Measurements from ENCODE around the gene MIPEP.

The MIPEP gene

DNA sequence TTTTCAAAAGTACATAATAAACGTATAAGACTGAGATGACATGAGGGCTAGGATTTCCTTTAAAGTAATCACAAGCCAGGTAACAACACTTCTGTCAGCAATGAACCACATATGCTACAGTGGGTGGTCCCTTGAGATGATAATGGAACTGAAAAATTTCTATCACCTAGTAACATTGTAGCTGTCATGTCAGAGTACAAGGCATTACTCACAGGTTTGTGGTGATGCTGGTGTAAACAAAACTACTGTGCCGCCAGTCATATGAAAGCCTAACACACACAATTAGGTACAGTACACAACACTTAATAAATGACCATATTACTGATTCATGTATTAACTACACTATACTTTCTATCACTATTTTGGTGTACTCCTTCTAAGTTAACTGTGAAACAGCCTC, 36.8 kb downstream of the MIPEP start:
- CTCF ChIA-PET, result no interaction called here
- no peak for DNase-seq
- no peak overlapping the region for H3K4me3 Mint-ChIP-seq
- no peaks in the 10 kb centered on the region for H3K9me3 Mint-ChIP-seq
- H3K27me3 Mint-ChIP-seq, result no peaks in the 10 kb centered on the region
- no peak overlapping the region for H3K27ac Mint-ChIP-seq
- no peaks in the 10 kb centered on the region for H3K36me3 Mint-ChIP-seq
- peaks cover 4% of the 10 kb centered on the region for H3K4me1 Mint-ChIP-seq

DNA sequence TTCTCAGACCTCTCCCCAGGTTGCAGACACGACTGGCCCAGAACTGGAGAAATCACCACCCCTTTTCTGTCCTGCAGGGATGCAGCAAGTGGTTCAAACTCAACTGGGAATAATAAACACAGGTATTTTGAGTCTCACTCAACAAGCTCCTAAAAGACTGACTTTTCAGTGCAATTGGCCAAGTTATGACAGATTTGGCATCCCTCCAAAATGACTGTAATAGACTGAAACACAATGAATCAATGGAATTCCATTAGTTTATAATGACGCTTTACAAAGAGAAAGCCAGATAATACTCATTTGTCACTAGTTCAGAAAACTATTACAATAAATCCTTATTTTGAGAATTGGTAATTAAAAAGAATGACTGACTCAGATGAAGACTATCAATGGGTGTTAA, 38.1 kb downstream of the MIPEP start:
- no peak overlapping the region for H3K27ac Mint-ChIP-seq
- no peaks in the 10 kb centered on the region for H3K36me3 Mint-ChIP-seq
- CTCF ChIA-PET, result no interaction called here
- H3K4me1 Mint-ChIP-seq, result peaks cover 4% of the 10 kb centered on the region
- no peaks in the 10 kb centered on the region for H3K27me3 Mint-ChIP-seq
- H3K4me3 Mint-ChIP-seq, result no peak overlapping the region
- DNase-seq, result no peak
- H3K9me3 Mint-ChIP-seq, result no peaks in the 10 kb centered on the region

- H3K36me3 Mint-ChIP-seq, result no peaks in the 10 kb centered on the region
- H3K9me3 Mint-ChIP-seq, result no peaks in the 10 kb centered on the region
- CTCF ChIA-PET, result no interaction called here
- peaks cover 4% of the 10 kb centered on the region for H3K4me1 Mint-ChIP-seq
- DNase-seq, result no peak
- no peak overlapping the region for H3K4me3 Mint-ChIP-seq
- no peak overlapping the region for H3K27ac Mint-ChIP-seq
- H3K27me3 Mint-ChIP-seq, result no peaks in the 10 kb centered on the region
Measured at GRCh38 chr13:23850134-23850533, 39.1 kb downstream of the MIPEP start.

DNA sequence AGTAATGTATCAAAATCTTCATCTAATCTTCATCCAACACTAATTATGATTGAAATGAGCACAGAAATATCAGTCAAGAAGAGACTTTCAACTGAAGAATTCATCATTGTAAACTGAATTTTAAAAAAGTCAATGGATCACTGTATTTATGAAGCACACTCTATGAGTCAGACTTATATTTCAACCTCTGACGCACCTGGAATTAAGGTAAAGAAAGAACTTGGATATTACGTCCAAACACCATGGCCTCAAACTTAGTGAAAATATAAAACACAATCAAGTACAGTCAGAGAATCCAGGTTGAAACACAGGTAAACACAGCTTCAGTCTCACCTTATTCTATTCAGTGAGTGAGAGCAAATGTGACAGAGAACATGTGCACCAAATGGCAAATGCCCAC, 39.5 kb downstream of the MIPEP start:
- DNase-seq, result no peak
- H3K36me3 Mint-ChIP-seq, result no peaks in the 10 kb centered on the region
- no peaks in the 10 kb centered on the region for H3K27me3 Mint-ChIP-seq
- H3K4me1 Mint-ChIP-seq, result peaks cover 6% of the 10 kb centered on the region
- H3K9me3 Mint-ChIP-seq, result no peaks in the 10 kb centered on the region
- H3K4me3 Mint-ChIP-seq, result no peak overlapping the region
- CTCF ChIA-PET, result no interaction called here
- no peak overlapping the region for H3K27ac Mint-ChIP-seq

- DNase-seq, result no peak
- no peak overlapping the region for H3K4me3 Mint-ChIP-seq
- CTCF ChIA-PET, result no interaction called here
- H3K27me3 Mint-ChIP-seq, result no peaks in the 10 kb centered on the region
- no peaks in the 10 kb centered on the region for H3K36me3 Mint-ChIP-seq
- H3K9me3 Mint-ChIP-seq, result no peaks in the 10 kb centered on the region
- H3K4me1 Mint-ChIP-seq, result peaks cover 13% of the 10 kb centered on the region
- H3K27ac Mint-ChIP-seq, result no peak overlapping the region
Measured at GRCh38 chr13:23848646-23849141, 40.5 kb downstream of the MIPEP start.

DNA sequence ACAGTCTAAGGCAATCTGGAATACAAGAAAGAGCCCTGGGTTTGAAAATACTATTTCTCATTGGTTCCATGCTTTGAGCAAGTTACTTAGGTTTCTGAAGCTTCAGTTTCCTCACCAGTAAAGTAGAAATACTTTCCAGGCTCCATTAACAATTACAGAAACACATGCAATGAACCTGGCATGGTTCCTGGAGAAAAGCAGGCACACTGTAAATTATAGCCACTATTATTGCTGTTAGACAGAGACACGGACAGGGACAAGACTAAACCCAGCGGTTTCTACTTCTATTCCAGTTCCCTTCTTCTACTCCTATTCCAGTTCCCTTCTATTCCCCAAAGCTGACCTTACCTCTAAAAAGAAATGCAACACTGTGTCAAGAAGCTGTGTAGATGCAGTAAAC, 41.2 kb downstream of the MIPEP start:
- Mint-ChIP-seq H3K27me3 (no peaks in the 10 kb centered on the region), H3K36me3 (no peaks in the 10 kb centered on the region), H3K9me3 (no peaks in the 10 kb centered on the region), H3K4me1 (peaks cover 16% of the 10 kb centered on the region), H3K27ac (no peak overlapping the region), H3K4me3 (no peak overlapping the region)
- CTCF ChIA-PET, result no interaction called here
- DNase-seq, result no peak

DNA sequence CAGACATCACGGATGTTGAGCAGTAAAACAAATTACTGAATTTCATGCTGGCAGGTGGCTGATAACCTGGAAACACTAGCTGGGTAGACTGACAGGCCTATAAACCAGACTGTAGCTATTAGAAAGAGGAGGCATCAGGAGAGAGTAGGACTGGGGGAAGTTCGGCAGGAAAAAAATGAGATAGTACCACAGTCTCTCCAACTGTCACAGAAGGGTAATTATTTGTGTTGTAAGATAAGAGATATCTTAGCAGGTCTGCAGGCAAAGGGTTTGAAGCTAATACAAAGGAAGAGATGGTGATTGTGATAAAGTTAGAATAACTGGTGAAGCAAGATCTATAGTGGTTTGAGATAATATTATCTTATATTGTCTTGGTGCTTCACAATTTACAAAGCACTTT, 41.7 kb downstream of the MIPEP start:
- CTCF ChIA-PET, result no interaction called here

DNA sequence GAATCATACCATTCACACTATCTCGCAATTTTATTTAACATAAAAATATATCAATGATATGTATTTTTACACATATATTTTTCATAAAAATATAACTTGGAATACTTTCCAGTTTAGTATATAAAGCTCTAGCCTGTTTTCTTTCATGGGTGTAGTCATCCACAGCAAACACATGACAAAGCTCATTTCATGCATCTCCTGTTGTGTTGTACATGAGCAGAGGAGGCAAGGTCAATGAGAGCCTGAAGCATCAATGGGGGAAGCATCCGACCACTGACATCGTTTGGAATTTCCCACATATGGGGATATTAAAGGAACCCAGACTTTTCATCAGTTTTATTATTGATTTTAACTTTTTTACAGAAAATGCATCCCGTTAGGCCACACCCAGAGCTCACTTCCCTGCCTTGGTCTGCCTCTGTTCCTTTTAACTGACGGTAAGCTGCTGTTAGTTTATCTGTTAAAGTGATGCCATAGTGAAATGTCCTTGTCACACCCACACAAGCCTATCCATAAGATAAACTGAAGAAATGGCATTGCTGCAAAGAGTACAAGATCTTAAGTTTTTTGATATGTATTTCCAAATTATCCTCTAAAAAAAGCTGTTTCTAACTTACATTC, 44.0 kb downstream of the MIPEP start:
- peaks cover 16% of the 10 kb centered on the region for H3K4me1 Mint-ChIP-seq

More for the DNA sequence above, 41.7 kb downstream of the MIPEP start:
- DNase-seq, result no peak
- Mint-ChIP-seq H3K4me3 (no peak overlapping the region), H3K36me3 (no peaks in the 10 kb centered on the region), H3K27ac (no peak overlapping the region), H3K4me1 (peaks cover 16% of the 10 kb centered on the region), H3K27me3 (no peaks in the 10 kb centered on the region), H3K9me3 (no peaks in the 10 kb centered on the region)

DNA sequence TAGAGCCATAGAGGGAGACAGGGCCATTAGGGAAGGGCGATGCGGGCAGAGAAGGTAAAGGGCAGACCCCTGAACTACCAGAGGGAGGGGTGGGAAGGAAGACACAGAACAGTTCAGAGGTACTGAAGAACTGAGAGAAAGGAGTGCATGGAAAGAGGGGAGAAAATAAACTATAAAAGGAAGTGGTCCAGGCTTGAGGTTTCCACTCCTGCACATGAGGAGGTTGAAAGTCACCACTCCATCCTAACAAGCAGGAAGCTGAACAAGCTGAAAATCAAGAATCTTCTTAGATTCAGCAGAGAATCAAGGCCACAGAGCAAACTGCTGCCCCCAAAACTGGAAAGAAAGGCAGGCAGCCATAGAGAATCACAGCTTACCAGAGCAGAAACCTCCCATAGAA, 45.1 kb downstream of the MIPEP start:
- no peak overlapping the region for H3K27ac Mint-ChIP-seq

More for the DNA sequence above, 44.0 kb downstream of the MIPEP start:
- H3K27ac Mint-ChIP-seq, result no peak overlapping the region
- H3K9me3 Mint-ChIP-seq, result no peaks in the 10 kb centered on the region
- H3K36me3 Mint-ChIP-seq, result no peaks in the 10 kb centered on the region
- CTCF ChIA-PET, result no interaction called here
- no peak overlapping the region for H3K4me3 Mint-ChIP-seq
- DNase-seq, result no peak
- H3K27me3 Mint-ChIP-seq, result no peaks in the 10 kb centered on the region

GRCh38 chr13:23843436-23843835, 45.8 kb downstream of the MIPEP start:
- DNase-seq, result no peak
- H3K27ac Mint-ChIP-seq, result no peak overlapping the region
- no peaks in the 10 kb centered on the region for H3K9me3 Mint-ChIP-seq
- peaks cover 15% of the 10 kb centered on the region for H3K4me1 Mint-ChIP-seq
- CTCF ChIA-PET, result no interaction called here
- no peaks in the 10 kb centered on the region for H3K36me3 Mint-ChIP-seq
- H3K27me3 Mint-ChIP-seq, result no peaks in the 10 kb centered on the region
- no peak overlapping the region for H3K4me3 Mint-ChIP-seq

More for the DNA sequence above, 45.1 kb downstream of the MIPEP start:
- CTCF ChIA-PET, result no interaction called here
- Mint-ChIP-seq H3K9me3 (no peaks in the 10 kb centered on the region), H3K4me3 (no peak overlapping the region), H3K4me1 (peaks cover 16% of the 10 kb centered on the region), H3K27me3 (no peaks in the 10 kb centered on the region), H3K36me3 (no peaks in the 10 kb centered on the region)
- DNase-seq, result no peak

GRCh38 chr13:23842406-23842805, 46.8 kb downstream of the MIPEP start:
- CTCF ChIA-PET, result no interaction called here
- DNase-seq, result no peak
- H3K9me3 Mint-ChIP-seq, result no peaks in the 10 kb centered on the region
- no peak overlapping the region for H3K4me3 Mint-ChIP-seq
- H3K27me3 Mint-ChIP-seq, result no peaks in the 10 kb centered on the region
- no peaks in the 10 kb centered on the region for H3K36me3 Mint-ChIP-seq
- H3K4me1 Mint-ChIP-seq, result peaks cover 12% of the 10 kb centered on the region
- no peak overlapping the region for H3K27ac Mint-ChIP-seq

- Mint-ChIP-seq H3K27me3 (no peaks in the 10 kb centered on the region), H3K9me3 (no peaks in the 10 kb centered on the region), H3K4me1 (no peaks in the 10 kb centered on the region), H3K27ac (no peak overlapping the region), H3K36me3 (no peaks in the 10 kb centered on the region), H3K4me3 (no peak overlapping the region)
- no peak for DNase-seq
- CTCF ChIA-PET, result no interaction called here
Measured at GRCh38 chr13:23833733-23834611, 55.2 kb downstream of the MIPEP start.

- H3K4me3 Mint-ChIP-seq, result no peak overlapping the region
- no peak for DNase-seq
- H3K27ac Mint-ChIP-seq, result no peak overlapping the region
- no peaks in the 10 kb centered on the region for H3K27me3 Mint-ChIP-seq
- peaks cover 13% of the 10 kb centered on the region for H3K36me3 Mint-ChIP-seq
- no peaks in the 10 kb centered on the region for H3K4me1 Mint-ChIP-seq
- peaks cover 4% of the 10 kb centered on the region for H3K9me3 Mint-ChIP-seq
- CTCF ChIA-PET, result no interaction called here
Measured at GRCh38 chr13:23828866-23829265, 60.3 kb downstream of the MIPEP start.

GRCh38 chr13:23828086-23828485, 61.1 kb downstream of the MIPEP start:
- H3K27me3 Mint-ChIP-seq, result no peaks in the 10 kb centered on the region
- H3K27ac Mint-ChIP-seq, result no peak overlapping the region
- H3K9me3 Mint-ChIP-seq, result peaks cover 4% of the 10 kb centered on the region
- DNase-seq, result no peak
- H3K36me3 Mint-ChIP-seq, result peaks cover 17% of the 10 kb centered on the region
- H3K4me3 Mint-ChIP-seq, result no peak overlapping the region
- H3K4me1 Mint-ChIP-seq, result no peaks in the 10 kb centered on the region
- CTCF ChIA-PET, result no interaction called here

DNA sequence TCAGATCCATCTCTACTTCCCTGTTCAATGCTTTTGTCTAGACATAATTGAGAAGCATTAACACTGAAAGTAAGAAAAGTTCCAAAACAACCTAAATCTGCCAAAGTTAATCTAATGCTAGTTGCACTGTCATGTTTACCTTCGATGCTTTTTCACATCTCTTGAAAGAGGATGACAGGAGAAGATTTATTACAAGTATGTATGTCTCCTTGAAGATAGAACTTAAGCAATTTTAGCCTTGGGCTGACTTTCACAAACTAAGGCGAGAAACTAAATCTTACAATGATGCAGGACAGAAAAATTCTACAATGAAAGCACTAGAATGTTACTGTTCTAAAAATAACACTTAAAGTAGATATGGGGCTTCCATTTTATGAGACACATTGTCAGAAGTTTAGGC, 64.0 kb downstream of the MIPEP start:
- no peaks in the 10 kb centered on the region for H3K27me3 Mint-ChIP-seq
- DNase-seq, result no peak
- H3K36me3 Mint-ChIP-seq, result peaks cover 22% of the 10 kb centered on the region
- H3K9me3 Mint-ChIP-seq, result peaks cover 4% of the 10 kb centered on the region
- no peak overlapping the region for H3K27ac Mint-ChIP-seq
- no peak overlapping the region for H3K4me3 Mint-ChIP-seq
- CTCF ChIA-PET, result interaction anchor here (0.5 kb wide), 1 partner anchor 235 kb away, joined by 3 read pairs; no protein-coding TSS in a partner anchor
- no peaks in the 10 kb centered on the region for H3K4me1 Mint-ChIP-seq
